HepG2 (cell line): ENCODE data around the gene RNF40. TPM values are rescaled to one million over a fixed set of nuclear protein-coding genes. Genes with fewer than 3 reads are reported as not detected.
A peak's percentile ranks its signal among the peaks of the same experiment; 100 is the strongest.

Experiments
- CEBPB ChIP-seq: IDR thresholded peaks from 2 replicates; pipeline ENCODE4 v1.6.1; 2011; ENCODE audit warnings: low read depth, low read length, improper control_type of control experiment, borderline replicate concordance
- GABPA ChIP-seq, 2 experiments: IDR thresholded peaks; 2 replicates each; pipeline ENCODE4 v1.6.1; 2011 to 2016; ENCODE audit warnings: low read depth in 2 of 2, low read length in 1 of 2, missing biosample characterization in 1 of 2, missing genetic modification characterization in 1 of 2
- HNF4G ChIP-seq, 2 experiments: sonication (generic) in 1 of 2; formaldehyde crosslinking in 1 of 2; IDR thresholded peaks; 2 replicates each; pipeline versions ENCODE4 v1.4.0 to v1.6.1; 2011 to 2020; ENCODE audit warnings: borderline replicate concordance in 2 of 2, low read depth in 2 of 2, mild to moderate bottlenecking in 2 of 2, low read length in 1 of 2, missing genetic modification reagents in 1 of 2, moderate library complexity in 1 of 2
- HOXA9 ChIP-seq: sonication (generic); formaldehyde crosslinking; IDR thresholded peaks from 2 replicates; pipeline ENCODE4 v1.8.1; 2022; ENCODE audit warnings: missing genetic modification reagents, mild to moderate bottlenecking, moderate library complexity, borderline replicate concordance
- MAFF ChIP-seq: IDR thresholded peaks from 2 replicates; pipeline ENCODE4 v1.6.1; 2011; ENCODE audit warnings: low read depth, low read length, improper control_type of control experiment
- NRL ChIP-seq: sonication (generic); formaldehyde crosslinking; IDR thresholded peaks from 2 replicates; pipeline ENCODE4 v1.5.0; 2020; ENCODE audit warnings: missing genetic modification reagents, mild to moderate bottlenecking, moderate library complexity, borderline replicate concordance
- SMYD3 ChIP-seq: sonication (generic); formaldehyde crosslinking; IDR thresholded peaks from 2 replicates; pipeline ENCODE4 v1.8.1; 2023; ENCODE audit warnings: mild to moderate bottlenecking, missing genetic modification reagents
- ZKSCAN8 ChIP-seq: IDR thresholded peaks from 2 replicates; pipeline ENCODE4 v1.6.1; 2016; ENCODE audit warnings: borderline replicate concordance, missing genetic modification reagents, missing compliant biosample characterization
- ZMYM3 ChIP-seq: sonication (generic); formaldehyde crosslinking; IDR thresholded peaks from 2 replicates; pipeline ENCODE4 v1.5.1; 2020; ENCODE audit warnings: mild to moderate bottlenecking, missing genetic modification reagents
- ZNF546 ChIP-seq: sonication (generic); formaldehyde crosslinking; conservative IDR thresholded peaks from 2 replicates; pipeline ENCODE4 v1.8.1; 2023; ENCODE audit warnings: mild to moderate bottlenecking, missing genetic modification reagents
- ZNF572 ChIP-seq: sonication (generic); formaldehyde crosslinking; IDR thresholded peaks from 2 replicates; pipeline ENCODE4 v1.5.1; 2020; ENCODE audit warnings: mild to moderate bottlenecking, missing genetic modification reagents
- ZNF629 ChIP-seq: sonication (generic); formaldehyde crosslinking; conservative IDR thresholded peaks from 2 replicates; pipeline ENCODE4 v1.5.0; 2020; ENCODE audit warnings: missing genetic modification reagents
- polyA plus RNA-seq, 8 experiments: library from polyadenylated mRNA; depleted of rRNA in 3 of 8; stranded (reverse) in 7 of 8; unstranded in 1 of 8; fragments of >200 nt; fragmentation: Illumina TruSeq in 4 of 8; extraction: Trizol in 4 of 8; gene quantifications; 2 replicates each; pipeline versions ENCODE4 v1.2.1 to v1.2.3, GENCODE V29; 2011 to 2016; ENCODE audit warnings: low read depth in 4 of 8, missing spikeins in 1 of 8, mixed read lengths in 1 of 8; ENCODE audit not compliant: insufficient read depth in 1 of 8
- total RNA-seq, 5 experiments: library from RNA; depleted of rRNA; stranded (reverse); fragments of >200 nt; fragmentation: Illumina TruSeq; extraction: Trizol; gene quantifications; 2 replicates each; pipeline ENCODE4 v1.2.3, GENCODE V29; 2016; ENCODE audit warnings: low read depth in 1 of 5
- TF ChIP-seq, protein P1 (sequence below), 2 experiments: sonication (generic) in 1 of 2; formaldehyde crosslinking in 1 of 2; IDR thresholded peaks; 2 replicates each; pipeline versions ENCODE4 v1.4.0 to v1.6.1; 2016 to 2020; ENCODE audit warnings: borderline replicate concordance in 1 of 2, low read depth in 1 of 2, mild to moderate bottlenecking in 1 of 2, missing genetic modification reagents in 1 of 2
- TF ChIP-seq, protein P2 (sequence below): sonication (generic); formaldehyde crosslinking; IDR thresholded peaks from 2 replicates; pipeline ENCODE4 v1.8.0; 2022; ENCODE audit warnings: missing genetic modification reagents, low read depth, mild to moderate bottlenecking, borderline replicate concordance
- TF ChIP-seq, protein P3 (sequence below): sonication (generic); formaldehyde crosslinking; IDR thresholded peaks from 2 replicates; pipeline ENCODE4 v1.4.0; 2020; ENCODE audit warnings: mild to moderate bottlenecking, missing genetic modification reagents, borderline replicate concordance
- TF ChIP-seq, protein P4 (sequence below): sonication (generic); formaldehyde crosslinking; IDR thresholded peaks from 2 replicates; pipeline ENCODE4 v1.4.0; 2020; ENCODE audit warnings: mild to moderate bottlenecking, low read depth, missing genetic modification reagents

The RNF40 gene
- total and polyA plus RNA-seq, 2 of the 13 experiments (the other 11 are each of a cell fraction or from before 2014, with no cell fraction given): 84.0 to 85.6 TPM

DNA sequence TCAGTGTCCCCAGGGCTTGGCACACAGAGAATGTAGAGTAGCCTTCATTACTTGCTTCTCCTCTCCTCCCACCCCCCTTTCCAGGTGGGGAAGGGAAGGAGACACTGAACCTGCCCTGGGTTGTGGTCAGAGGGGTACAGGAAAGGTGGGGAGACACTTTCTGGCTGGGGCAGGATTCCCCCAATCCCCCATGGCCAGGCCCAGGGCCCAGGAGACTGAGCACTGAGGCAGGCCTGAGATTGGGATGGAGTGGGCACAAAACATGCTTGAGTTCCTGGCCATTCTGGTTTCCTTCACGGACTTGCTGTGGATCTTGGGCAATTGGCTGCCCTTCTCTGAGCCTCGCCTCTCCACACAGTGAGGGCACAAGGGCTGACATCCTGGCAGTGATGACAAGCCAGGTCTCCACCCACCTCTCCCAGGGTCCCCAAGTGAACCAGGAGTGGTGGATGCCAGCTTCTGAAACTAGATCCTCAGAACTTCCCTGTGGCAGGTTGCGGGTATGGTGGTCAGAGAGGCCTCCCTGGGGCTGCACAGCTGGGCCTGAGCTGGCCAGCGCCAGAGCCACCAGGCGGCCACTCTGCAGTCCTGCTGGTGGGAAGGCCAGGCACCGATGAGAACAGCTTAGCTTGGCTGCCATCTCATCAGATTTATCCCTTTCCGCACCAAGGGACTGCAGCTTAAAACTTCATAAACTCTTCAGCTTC is 15.6 kb downstream of the RNF40 start (continued):
- TF ChIP-seq, protein P1, sequence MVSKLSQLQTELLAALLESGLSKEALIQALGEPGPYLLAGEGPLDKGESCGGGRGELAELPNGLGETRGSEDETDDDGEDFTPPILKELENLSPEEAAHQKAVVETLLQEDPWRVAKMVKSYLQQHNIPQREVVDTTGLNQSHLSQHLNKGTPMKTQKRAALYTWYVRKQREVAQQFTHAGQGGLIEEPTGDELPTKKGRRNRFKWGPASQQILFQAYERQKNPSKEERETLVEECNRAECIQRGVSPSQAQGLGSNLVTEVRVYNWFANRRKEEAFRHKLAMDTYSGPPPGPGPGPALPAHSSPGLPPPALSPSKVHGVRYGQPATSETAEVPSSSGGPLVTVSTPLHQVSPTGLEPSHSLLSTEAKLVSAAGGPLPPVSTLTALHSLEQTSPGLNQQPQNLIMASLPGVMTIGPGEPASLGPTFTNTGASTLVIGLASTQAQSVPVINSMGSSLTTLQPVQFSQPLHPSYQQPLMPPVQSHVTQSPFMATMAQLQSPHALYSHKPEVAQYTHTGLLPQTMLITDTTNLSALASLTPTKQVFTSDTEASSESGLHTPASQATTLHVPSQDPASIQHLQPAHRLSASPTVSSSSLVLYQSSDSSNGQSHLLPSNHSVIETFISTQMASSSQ (IDR thresholded peaks at IDR 0.05; ENCODE audit: low read depth): no peak
- TF ChIP-seq, protein P1 (CRISPR knock-in tag; IDR thresholded peaks at IDR 0.05; ENCODE audit: borderline replicate concordance): no peak
- TF ChIP-seq HOXA9 (no peak), MAFF (no peak), HNF4G (IDR thresholded peaks at IDR 0.05; ENCODE audit: borderline replicate concordance, low read depth, low read length) (no peak), HNF4G (CRISPR knock-in tag; IDR thresholded peaks at IDR 0.05; ENCODE audit: borderline replicate concordance, low read depth) (no peak), ZKSCAN8 (CRISPR knock-in tag) (no peak), CEBPB (no peak), ZNF572 (CRISPR knock-in tag) (no peak), SMYD3 (no peak), GABPA (IDR thresholded peaks at IDR 0.05; ENCODE audit: low read depth, low read length) (no peak), GABPA (CRISPR knock-in tag; IDR thresholded peaks at IDR 0.05; ENCODE audit: low read depth) (no peak), NRL (CRISPR knock-in tag) (no peak), ZMYM3 (CRISPR knock-in tag) (no peak), ZNF629 (no peak), ZNF546 (CRISPR knock-in tag) (no peak)
- TF ChIP-seq, protein P2, sequence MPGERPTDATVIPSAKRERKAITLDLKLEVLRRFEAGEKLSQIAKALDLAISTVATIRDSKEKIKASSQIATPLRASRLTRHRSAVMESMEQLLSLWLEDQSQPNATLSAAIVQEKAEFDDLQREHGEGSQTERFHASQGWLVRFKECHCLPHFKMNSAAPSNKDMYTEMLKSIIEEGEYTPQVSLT (CRISPR knock-in tag): no peak
- TF ChIP-seq, protein P3, sequence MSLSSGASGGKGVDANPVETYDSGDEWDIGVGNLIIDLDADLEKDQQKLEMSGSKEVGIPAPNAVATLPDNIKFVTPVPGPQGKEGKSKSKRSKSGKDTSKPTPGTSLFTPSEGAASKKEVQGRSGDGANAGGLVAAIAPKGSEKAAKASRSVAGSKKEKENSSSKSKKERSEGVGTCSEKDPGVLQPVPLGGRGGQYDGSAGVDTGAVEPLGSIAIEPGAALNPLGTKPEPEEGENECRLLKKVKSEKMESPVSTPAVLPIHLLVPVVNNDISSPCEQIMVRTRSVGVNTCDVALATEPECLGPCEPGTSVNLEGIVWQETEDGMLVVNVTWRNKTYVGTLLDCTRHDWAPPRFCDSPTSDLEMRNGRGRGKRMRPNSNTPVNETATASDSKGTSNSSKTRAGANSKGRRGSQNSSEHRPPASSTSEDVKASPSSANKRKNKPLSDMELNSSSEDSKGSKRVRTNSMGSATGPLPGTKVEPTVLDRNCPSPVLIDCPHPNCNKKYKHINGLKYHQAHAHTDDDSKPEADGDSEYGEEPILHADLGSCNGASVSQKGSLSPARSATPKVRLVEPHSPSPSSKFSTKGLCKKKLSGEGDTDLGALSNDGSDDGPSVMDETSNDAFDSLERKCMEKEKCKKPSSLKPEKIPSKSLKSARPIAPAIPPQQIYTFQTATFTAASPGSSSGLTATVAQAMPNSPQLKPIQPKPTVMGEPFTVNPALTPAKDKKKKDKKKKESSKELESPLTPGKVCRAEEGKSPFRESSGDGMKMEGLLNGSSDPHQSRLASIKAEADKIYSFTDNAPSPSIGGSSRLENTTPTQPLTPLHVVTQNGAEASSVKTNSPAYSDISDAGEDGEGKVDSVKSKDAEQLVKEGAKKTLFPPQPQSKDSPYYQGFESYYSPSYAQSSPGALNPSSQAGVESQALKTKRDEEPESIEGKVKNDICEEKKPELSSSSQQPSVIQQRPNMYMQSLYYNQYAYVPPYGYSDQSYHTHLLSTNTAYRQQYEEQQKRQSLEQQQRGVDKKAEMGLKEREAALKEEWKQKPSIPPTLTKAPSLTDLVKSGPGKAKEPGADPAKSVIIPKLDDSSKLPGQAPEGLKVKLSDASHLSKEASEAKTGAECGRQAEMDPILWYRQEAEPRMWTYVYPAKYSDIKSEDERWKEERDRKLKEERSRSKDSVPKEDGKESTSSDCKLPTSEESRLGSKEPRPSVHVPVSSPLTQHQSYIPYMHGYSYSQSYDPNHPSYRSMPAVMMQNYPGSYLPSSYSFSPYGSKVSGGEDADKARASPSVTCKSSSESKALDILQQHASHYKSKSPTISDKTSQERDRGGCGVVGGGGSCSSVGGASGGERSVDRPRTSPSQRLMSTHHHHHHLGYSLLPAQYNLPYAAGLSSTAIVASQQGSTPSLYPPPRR (CRISPR knock-in tag): 0 out of 2 replicates have a peak, but pooled peaks have one; percentile 45
- TF ChIP-seq, protein P4, sequence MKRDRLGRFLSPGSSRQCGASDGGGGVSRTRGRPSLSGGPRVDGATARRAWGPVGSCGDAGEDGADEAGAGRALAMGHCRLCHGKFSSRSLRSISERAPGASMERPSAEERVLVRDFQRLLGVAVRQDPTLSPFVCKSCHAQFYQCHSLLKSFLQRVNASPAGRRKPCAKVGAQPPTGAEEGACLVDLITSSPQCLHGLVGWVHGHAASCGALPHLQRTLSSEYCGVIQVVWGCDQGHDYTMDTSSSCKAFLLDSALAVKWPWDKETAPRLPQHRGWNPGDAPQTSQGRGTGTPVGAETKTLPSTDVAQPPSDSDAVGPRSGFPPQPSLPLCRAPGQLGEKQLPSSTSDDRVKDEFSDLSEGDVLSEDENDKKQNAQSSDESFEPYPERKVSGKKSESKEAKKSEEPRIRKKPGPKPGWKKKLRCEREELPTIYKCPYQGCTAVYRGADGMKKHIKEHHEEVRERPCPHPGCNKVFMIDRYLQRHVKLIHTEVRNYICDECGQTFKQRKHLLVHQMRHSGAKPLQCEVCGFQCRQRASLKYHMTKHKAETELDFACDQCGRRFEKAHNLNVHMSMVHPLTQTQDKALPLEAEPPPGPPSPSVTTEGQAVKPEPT (CRISPR knock-in tag): no peak
